Small intestine (tissue), 7 donors: ENCODE measurements around the gene MYLK4. TPM values are rescaled to one million over a fixed set of nuclear protein-coding genes. Genes with fewer than 3 reads are reported as not detected.

Source experiments
- DNase-seq, 2 donors: peaks; one replicate each; pipeline versions ENCODE4 v3.0.0 to v3.0.0-alpha.2; 2013
- FAIRE-seq: peaks from 2 replicates; lab custom pipeline; 2012; peaks lifted over from hg19 to GRCh38; lab: Jason Lieb, UNC
- H3K27ac ChIP-seq, 3 donors: one replicate each; pipeline ENCODE4 v1.5.1; 2013; ENCODE audit warnings: low read length in 2 of 3, mild to moderate bottlenecking in 2 of 3, control low read depth in 1 of 3, inconsistent platforms in 1 of 3, low read depth in 1 of 3, moderate library complexity in 1 of 3
- H3K27me3 ChIP-seq, 3 donors: one replicate each; pipeline ENCODE4 v1.6.1; 2013; ENCODE audit warnings: low read length in 3 of 3, inconsistent platforms in 1 of 3; ENCODE audit not compliant: control insufficient read depth in 3 of 3, insufficient read depth in 3 of 3
- H3K36me3 ChIP-seq, 3 donors: one replicate each; pipeline ENCODE4 v1.6.1; 2013; ENCODE audit warnings: low read length in 3 of 3, inconsistent platforms in 1 of 3, low read depth in 1 of 3, mild to moderate bottlenecking in 1 of 3, moderate library complexity in 1 of 3; ENCODE audit not compliant: control insufficient read depth in 3 of 3, insufficient read depth in 2 of 3
- H3K4me1 ChIP-seq, 3 donors: one replicate each; pipeline ENCODE4 v1.6.1; 2013; ENCODE audit warnings: low read length in 2 of 3, inconsistent platforms in 1 of 3, low read depth in 1 of 3, mild to moderate bottlenecking in 1 of 3, moderate library complexity in 1 of 3; ENCODE audit not compliant: control insufficient read depth in 3 of 3, insufficient read depth in 2 of 3
- H3K4me3 ChIP-seq, 3 donors: one replicate each; pipeline ENCODE4 v1.5.1; 2013; ENCODE audit warnings: low read length in 3 of 3, control low read depth in 1 of 3, inconsistent platforms in 1 of 3, low read depth in 1 of 3, mild to moderate bottlenecking in 1 of 3, moderate library complexity in 1 of 3
- H3K9me3 ChIP-seq, 2 donors: one replicate each; pipeline ENCODE4 v1.6.1; 2013; ENCODE audit warnings: low read depth in 1 of 2, low read length in 1 of 2; ENCODE audit not compliant: control insufficient read depth in 2 of 2, insufficient read depth in 1 of 2
- WGBS, 3 donors: extraction: QIAGEN DNeasy Blood & Tissue Kit; methylation state at CpG; one replicate each; pipeline ENCODE4 v1.1.7; 2013; 5-methylcytosine and 5-hydroxymethylcytosine counted together
- polyA plus RNA-seq, 4 donors: library from polyadenylated mRNA; stranded (reverse) in 3 of 4; unstranded in 1 of 4; fragments of 200-250 nt in 3 of 4; fragments of 120-200 nt in 1 of 4; gene quantifications; one replicate each; pipeline versions ENCODE4 v1.2.1 to v1.2.3, GENCODE V29; 2013
- donor health status: healthy with polysubstance abuse.
- donor health status: control.
- donor health status: control.
- donor health status: Bipolar disorder and iron deficiency.
- donor health status: healthy.

Gene MYLK4
- polyA plus RNA-seq, 4 donors: under 0.01 to 0.37 (median 0.32) TPM

- Histone ChIP-seq H3K9me3 (no peaks in the 10 kb centered on the region), H3K36me3 (peaks cover 0 to 11% (median 0%) of the 10 kb centered on the region in 3 donors), H3K27ac (peak overlapping the region in 2 of 3 donors; percentile 46 to 55), H3K4me3 (no peak overlapping the region), H3K27me3 (no peaks in the 10 kb centered on the region), H3K4me1 (peaks cover 0 to 31% (median 4%) of the 10 kb centered on the region in 3 donors)
- FAIRE-seq: no peak
- WGBS, 3 donors: 59 to 61% (median 60%) methylated on average over 9 of the region's 9 CpGs
- DNase-seq: peak; percentile 71 to 81
Observed at GRCh38 chr6:2793534-2794151, 42.9 kb upstream of the MYLK4 start.

GRCh38 chr6:2792330-2793110 is 41.8 kb upstream of the MYLK4 start:
- peak in 1 of 2 donors; percentile 43 for DNase-seq
- no peak overlapping the region for H3K4me3 ChIP-seq
- no peaks in the 10 kb centered on the region for H3K27me3 ChIP-seq
- H3K36me3 ChIP-seq: peaks cover 0 to 18% (median 3%) of the 10 kb centered on the region in 3 donors
- no peak overlapping the region for H3K27ac ChIP-seq
- no peaks in the 10 kb centered on the region for H3K9me3 ChIP-seq
- H3K4me1 ChIP-seq: peaks cover 0 to 28% (median 4%) of the 10 kb centered on the region in 3 donors
- FAIRE-seq: no peak
- WGBS, 3 donors: 85 to 94% (median 90%) methylated on average over 17 of the region's 17 CpGs

- Histone ChIP-seq H3K9me3 (no peaks in the 10 kb centered on the region), H3K4me1 (peaks cover 0 to 18% (median 4%) of the 10 kb centered on the region in 3 donors), H3K27me3 (no peaks in the 10 kb centered on the region), H3K27ac (peak overlapping the region in 2 of 3 donors; percentile 26 to 50), H3K4me3 (no peak overlapping the region), H3K36me3 (peaks cover 0 to 24% (median 3%) of the 10 kb centered on the region in 3 donors)
- FAIRE-seq: no peak
- WGBS, 3 donors: 50 to 58% (median 54%) methylated on average over 4 of the region's 4 CpGs
- no peak for DNase-seq
Observed at GRCh38 chr6:2791450-2791974, 40.8 kb upstream of the MYLK4 start.

- H3K4me3 ChIP-seq: no peak overlapping the region
- 53 to 61% (median 57%) methylated on average over 11 of the region's 11 CpGs for WGBS, 3 donors
- DNase-seq (peak; percentile 83 to 86), FAIRE-seq (no peak)
- H3K27ac ChIP-seq: peak overlapping the region in 2 of 3 donors; percentile 3 to 50
- no peaks in the 10 kb centered on the region for H3K9me3 ChIP-seq
- H3K27me3 ChIP-seq: no peaks in the 10 kb centered on the region
- H3K4me1 ChIP-seq: peaks cover 0 to 17% (median 4%) of the 10 kb centered on the region in 3 donors
- peaks cover 0 to 26% (median 7%) of the 10 kb centered on the region in 3 donors for H3K36me3 ChIP-seq
Observed at GRCh38 chr6:2790588-2791449, 40.1 kb upstream of the MYLK4 start.

GRCh38 chr6:2786269-2786668 is 35.5 kb upstream of the MYLK4 start:
- Histone ChIP-seq H3K27me3 (no peaks in the 10 kb centered on the region), H3K36me3 (peaks cover 0 to 51% (median 9%) of the 10 kb centered on the region in 3 donors), H3K4me1 (peaks cover 0 to 5% (median 3%) of the 10 kb centered on the region in 3 donors), H3K9me3 (no peaks in the 10 kb centered on the region), H3K27ac (no peak overlapping the region), H3K4me3 (no peak overlapping the region)
- WGBS, 3 donors: 70 to 90% (median 74%) methylated on average over 4 of the region's 4 CpGs
- DNase-seq (no peak), FAIRE-seq (no peak)

- WGBS, 3 donors: 92 to 95% (median 95%) methylated on average over 7 of the region's 7 CpGs
Observed at GRCh38 chr6:2784930-2785329, 34.2 kb upstream of the MYLK4 start.

GRCh38 chr6:2784061-2784460 is 33.3 kb upstream of the MYLK4 start:
- DNase-seq: no peak
- no peak for FAIRE-seq
- Histone ChIP-seq H3K27ac (peak overlapping the region in 1 of 3 donors; percentile 40), H3K4me1 (peaks cover 0 to 5% (median 3%) of the 10 kb centered on the region in 3 donors), H3K27me3 (no peaks in the 10 kb centered on the region), H3K36me3 (peaks cover 6 to 61% (median 12%) of the 10 kb centered on the region in 3 donors), H3K4me3 (no peak overlapping the region), H3K9me3 (no peaks in the 10 kb centered on the region)
- WGBS, 3 donors: 76 to 84% (median 83%) methylated on average over 5 of the region's 5 CpGs

More at GRCh38 chr6:2784930-2785329, 34.2 kb upstream of the MYLK4 start:
- FAIRE-seq (no peak), DNase-seq (no peak)
- Histone ChIP-seq H3K27ac (no peak overlapping the region), H3K36me3 (peaks cover 3 to 58% (median 9%) of the 10 kb centered on the region in 3 donors), H3K4me3 (no peak overlapping the region), H3K4me1 (peaks cover 0 to 5% (median 3%) of the 10 kb centered on the region in 3 donors), H3K27me3 (no peaks in the 10 kb centered on the region), H3K9me3 (no peaks in the 10 kb centered on the region)
